Measurements from ENCODE around the gene VSIR. TPM values are rescaled to one million over a fixed set of nuclear protein-coding genes. Genes with fewer than 3 reads are reported as not detected.

The VSIR gene
- total and polyA plus RNA-seq, 10 of the 15 experiments (the other 5 are each of a cell fraction or from before 2014, with no cell fraction given) = 0.19 to 12.5 (median 6.7) TPM

- DNase-seq (ENCODE audit: low read depth, low spot score) (no peak), FAIRE-seq (no peak), ATAC-seq (no peak)
- POLR2A ChIA-PET = interaction anchor here (0.5 kb wide), 1 partner anchor 216 kb away, joined by 3 read pairs; no protein-coding TSS in a partner anchor
- Histone ChIP-seq H3K27me3 (replicated peaks in 1 of 2; ENCODE audit: control insufficient read depth in 2 of 2, insufficient read depth in 2 of 2, low read length in 1 of 2) (no peaks in the 10 kb centered on the region), H4K20me1 (ENCODE audit: control insufficient read depth, insufficient read depth) (no peaks in the 10 kb centered on the region), H3K4me2 (ENCODE audit: control insufficient read depth, insufficient read depth) (no peak overlapping the region), H3K4me3 (no peak overlapping the region), H3K9ac (ENCODE audit: control insufficient read depth, insufficient read depth, low read length) (no peak overlapping the region), H2AFZ (ENCODE audit: control insufficient read depth, low read depth, low read length) (no peak overlapping the region), H3K36me3 (ENCODE audit: control insufficient read depth in 2 of 2, insufficient read depth in 2 of 2, low read length in 1 of 2) (no peaks in the 10 kb centered on the region), H3K79me2 (ENCODE audit: control insufficient read depth, insufficient read depth, low read length) (no peaks in the 10 kb centered on the region), H3K27ac (ENCODE audit: control insufficient read depth, insufficient read depth) (no peak overlapping the region), H3K9me3 (replicated peaks; ENCODE audit: control insufficient read depth, insufficient read depth, low read length) (no peaks in the 10 kb centered on the region), H3K4me1 (ENCODE audit: control insufficient read depth, insufficient read depth, low read length) (peaks cover 26% of the 10 kb centered on the region)
- RAD21 ChIA-PET (ENCODE audit: unreplicated experiment) = interaction anchor here (0.6 to 1.4 kb wide), 5 partner anchors 100 to 397 kb away, joined by 3 read pairs; no protein-coding TSS in a partner anchor
- CTCF ChIA-PET = interaction anchor here (0.8 to 5.3 kb wide), 10 partner anchors 12 to 337 kb away, joined by 3 to 25 read pairs (median 3); no protein-coding TSS in a partner anchor
- in situ Hi-C loops (cut with MboI) (no loop called here), intact Hi-C loops (cut with micrococcal nuclease; ENCODE audit: unreplicated experiment) (no loop called here)
- no peak for TF ChIP-seq SUPT20H (IDR thresholded peaks at IDR 0.05; ENCODE audit: borderline replicate concordance, control insufficient read depth, low read depth, low read length)
- TF ChIP-seq MXI1 (IDR thresholded peaks at IDR 0.05; ENCODE audit: low read depth, low read length) = no peak
- TF ChIP-seq MTA3 (IDR thresholded peaks at IDR 0.05; ENCODE audit: borderline replicate concordance, low read length) = no peak
- no peak for TF ChIP-seq STAT3 (IDR thresholded peaks at IDR 0.05; ENCODE audit: low read depth, low read length)
- TF ChIP-seq, protein P1, sequence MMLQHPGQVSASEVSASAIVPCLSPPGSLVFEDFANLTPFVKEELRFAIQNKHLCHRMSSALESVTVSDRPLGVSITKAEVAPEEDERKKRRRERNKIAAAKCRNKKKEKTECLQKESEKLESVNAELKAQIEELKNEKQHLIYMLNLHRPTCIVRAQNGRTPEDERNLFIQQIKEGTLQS (IDR thresholded peaks at IDR 0.05; ENCODE audit: borderline replicate concordance, extremely low read depth, low read depth, low read length) = no peak
- no peak for TF ChIP-seq E4F1 (IDR thresholded peaks at IDR 0.05; ENCODE audit: borderline replicate concordance, partially characterized antibody)
- no peak for TF ChIP-seq NR2C2 (IDR thresholded peaks at IDR 0.05; ENCODE audit: borderline replicate concordance, control insufficient read depth, insufficient read length, low read depth)
- no peak for TF ChIP-seq IRF4 (IDR thresholded peaks at IDR 0.05; ENCODE audit: low read depth, low read length)
- 42% methylated on average over 2 of the region's 2 CpGs for WGBS (ENCODE audit: insufficient coverage, insufficient replicate concordance, low lambda C conversion rate, missing lambda C conversion rate)
- SMC1A ChIA-PET (ENCODE audit: uncharacterized antibody, unreplicated experiment) = interaction anchor here (0.9 to 2.2 kb wide), 3 partner anchors 14 to 47 kb away, joined by 3 to 9 read pairs (median 4); no protein-coding TSS in a partner anchor
- BruUV-seq (replicated peaks) = no TSS peak
These were observed 61.1 kb downstream of the VSIR start for GRCh38 chr10:71712170-71712569.
